GM13977 (cell line): ENCODE results near the gene COL5A1.
"Not testable (repeated sequence)": the region's sequence is repeated elsewhere in the genome, so short reads cannot be mapped to it uniquely, and the experiment has no call there.

ENCODE experiments used
- DNase-seq: peaks from one replicate; pipeline ENCODE4 v3.0.0; 2012; ENCODE audit warnings: low spot score
- in situ Hi-C: fragments of 300-500 bp; cut with MboI; formaldehyde crosslinking; loops from one replicate; pipeline ENCODE4 v1.12.0; 2022; ENCODE audit warnings: low sequenced_read_pairs, low pct_unique_long_range_greater_than_20kb, mixed read lengths, inconsistent platforms; ENCODE audit not compliant: unreplicated experiment
- TF ChIP-seq, protein P1 (sequence below): IDR thresholded peaks from 2 replicates; pipeline ENCODE4 v1.5.1; 2012; ENCODE audit warnings: mild to moderate bottlenecking, control low read depth; ENCODE audit not compliant: insufficient read depth; ENCODE audit errors: extremely low read depth, missing control alignments

Gene COL5A1

DNA sequence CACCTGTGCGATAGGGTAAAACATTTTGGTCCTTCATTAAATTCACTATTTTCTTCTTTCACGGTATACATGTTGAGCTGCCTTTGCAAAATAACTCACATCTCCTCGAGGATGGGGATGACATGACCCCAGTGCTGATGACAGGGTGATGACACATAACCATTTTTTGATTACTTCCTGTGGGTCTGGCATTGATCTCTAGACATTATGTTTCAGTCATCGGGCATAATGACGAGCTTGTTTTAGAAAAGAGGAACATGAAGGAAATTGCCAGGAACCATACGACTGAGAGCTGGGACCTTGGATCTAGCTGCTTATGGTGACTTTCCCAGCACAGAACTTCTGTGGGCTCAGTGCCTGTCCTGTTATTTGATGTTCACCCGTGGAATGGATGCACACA is 25.2 kb downstream of the COL5A1 start:
- no peak for DNase-seq
- in situ Hi-C loops: no loop called here

DNA sequence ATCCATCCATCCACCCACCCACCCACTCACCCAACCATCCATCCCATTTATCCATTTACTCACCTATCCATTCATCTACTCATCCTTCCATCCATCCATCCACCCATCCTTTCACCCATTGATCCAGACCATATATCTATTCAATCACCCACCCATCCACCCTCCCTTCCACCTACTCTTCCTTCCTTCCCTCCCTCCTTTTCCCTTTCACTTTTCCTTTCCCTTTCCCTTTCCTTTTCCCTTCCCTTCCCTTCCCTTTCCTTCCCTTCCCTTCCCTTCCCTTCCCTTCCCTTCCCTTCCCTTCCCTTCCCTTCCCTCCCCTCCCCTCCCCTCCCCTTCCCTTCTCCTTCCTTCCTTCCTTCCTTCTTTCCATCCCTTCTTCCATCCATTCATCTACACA is 27.4 kb downstream of the COL5A1 start:
- in situ Hi-C loops, DNase-seq: not testable (repeated sequence)

More for the DNA sequence above, 25.2 kb downstream of the COL5A1 start:
- TF ChIP-seq, protein P1, sequence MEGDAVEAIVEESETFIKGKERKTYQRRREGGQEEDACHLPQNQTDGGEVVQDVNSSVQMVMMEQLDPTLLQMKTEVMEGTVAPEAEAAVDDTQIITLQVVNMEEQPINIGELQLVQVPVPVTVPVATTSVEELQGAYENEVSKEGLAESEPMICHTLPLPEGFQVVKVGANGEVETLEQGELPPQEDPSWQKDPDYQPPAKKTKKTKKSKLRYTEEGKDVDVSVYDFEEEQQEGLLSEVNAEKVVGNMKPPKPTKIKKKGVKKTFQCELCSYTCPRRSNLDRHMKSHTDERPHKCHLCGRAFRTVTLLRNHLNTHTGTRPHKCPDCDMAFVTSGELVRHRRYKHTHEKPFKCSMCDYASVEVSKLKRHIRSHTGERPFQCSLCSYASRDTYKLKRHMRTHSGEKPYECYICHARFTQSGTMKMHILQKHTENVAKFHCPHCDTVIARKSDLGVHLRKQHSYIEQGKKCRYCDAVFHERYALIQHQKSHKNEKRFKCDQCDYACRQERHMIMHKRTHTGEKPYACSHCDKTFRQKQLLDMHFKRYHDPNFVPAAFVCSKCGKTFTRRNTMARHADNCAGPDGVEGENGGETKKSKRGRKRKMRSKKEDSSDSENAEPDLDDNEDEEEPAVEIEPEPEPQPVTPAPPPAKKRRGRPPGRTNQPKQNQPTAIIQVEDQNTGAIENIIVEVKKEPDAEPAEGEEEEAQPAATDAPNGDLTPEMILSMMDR: no peak

DNA sequence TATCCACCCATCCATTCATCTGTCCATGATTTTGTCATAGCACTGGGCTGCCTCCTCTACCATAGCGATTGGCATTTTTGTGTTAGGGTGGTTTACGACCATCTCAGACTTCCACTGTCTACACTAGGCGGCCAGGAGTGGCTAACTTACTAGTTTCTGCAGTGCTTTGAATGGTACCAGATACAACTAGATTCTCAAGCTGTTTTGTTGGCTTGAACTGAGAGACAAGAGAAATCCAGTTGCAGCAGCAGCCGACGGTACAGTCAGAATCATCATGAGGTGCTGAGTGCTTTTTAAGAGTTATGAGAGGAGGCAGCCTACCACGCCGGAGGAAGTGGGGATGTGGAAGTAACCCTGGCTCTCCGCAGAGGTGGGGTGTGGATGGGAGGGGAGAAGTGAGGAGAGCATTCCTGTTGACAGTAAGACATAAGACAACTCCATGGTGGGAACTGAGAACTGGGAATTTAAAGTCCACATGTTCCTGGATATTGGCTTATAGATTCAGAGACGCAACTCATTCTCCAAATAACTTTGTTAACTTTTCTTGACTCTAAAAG is 27.9 kb downstream of the COL5A1 start:
- in situ Hi-C loops: no loop called here
- DNase-seq: no peak
- TF ChIP-seq, protein P1: no peak

DNA sequence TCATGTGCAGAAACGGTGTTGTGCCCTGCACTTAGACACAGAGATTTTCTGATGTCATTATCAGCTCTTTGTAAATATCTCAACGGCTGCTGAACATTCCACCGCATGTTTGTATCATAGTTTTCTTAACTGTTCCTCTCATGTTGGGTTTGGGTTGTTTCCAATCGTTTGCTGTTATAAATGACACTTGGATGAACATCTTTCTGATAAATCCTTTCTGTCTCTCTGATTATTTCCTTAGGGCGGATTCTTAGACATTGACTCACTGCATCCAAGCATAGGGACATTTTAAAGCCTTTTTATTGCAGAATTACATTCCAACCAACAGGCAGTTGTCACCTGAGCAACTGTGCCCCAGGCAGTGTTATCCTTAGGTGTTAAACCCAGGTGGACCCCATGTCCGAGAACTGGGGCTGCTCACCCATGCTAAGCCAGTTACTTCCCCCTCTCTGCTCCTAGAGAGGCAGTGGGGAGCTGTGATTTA is 28.5 kb downstream of the COL5A1 start:
- TF ChIP-seq, protein P1: no peak
- DNase-seq: no peak

DNA sequence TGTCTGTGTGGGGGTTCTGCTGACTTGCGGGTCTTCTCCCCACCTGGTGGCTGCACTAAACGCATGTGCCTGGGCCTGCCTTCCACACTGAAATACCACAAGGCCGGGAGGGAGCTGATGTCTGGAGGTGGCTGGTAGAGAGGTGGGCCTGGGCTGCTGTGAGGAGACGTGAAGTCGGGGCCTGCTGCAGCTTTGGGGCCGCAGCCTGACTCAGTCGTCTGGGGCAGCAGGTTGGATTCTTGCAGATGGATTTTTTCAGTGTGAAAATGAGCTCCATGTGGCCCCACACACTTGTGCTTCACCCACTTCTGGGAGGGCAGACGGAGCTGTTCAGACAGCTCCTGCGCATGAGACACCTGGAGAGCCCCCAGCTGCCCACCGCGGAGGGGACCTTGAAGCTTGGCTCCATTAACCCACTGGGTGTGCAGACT is 29.3 kb downstream of the COL5A1 start:
- TF ChIP-seq, protein P1: no peak
- no peak for DNase-seq
- in situ Hi-C loops: no loop called here

More for the DNA sequence above, 28.5 kb downstream of the COL5A1 start:
- in situ Hi-C loops: no loop called here

DNA sequence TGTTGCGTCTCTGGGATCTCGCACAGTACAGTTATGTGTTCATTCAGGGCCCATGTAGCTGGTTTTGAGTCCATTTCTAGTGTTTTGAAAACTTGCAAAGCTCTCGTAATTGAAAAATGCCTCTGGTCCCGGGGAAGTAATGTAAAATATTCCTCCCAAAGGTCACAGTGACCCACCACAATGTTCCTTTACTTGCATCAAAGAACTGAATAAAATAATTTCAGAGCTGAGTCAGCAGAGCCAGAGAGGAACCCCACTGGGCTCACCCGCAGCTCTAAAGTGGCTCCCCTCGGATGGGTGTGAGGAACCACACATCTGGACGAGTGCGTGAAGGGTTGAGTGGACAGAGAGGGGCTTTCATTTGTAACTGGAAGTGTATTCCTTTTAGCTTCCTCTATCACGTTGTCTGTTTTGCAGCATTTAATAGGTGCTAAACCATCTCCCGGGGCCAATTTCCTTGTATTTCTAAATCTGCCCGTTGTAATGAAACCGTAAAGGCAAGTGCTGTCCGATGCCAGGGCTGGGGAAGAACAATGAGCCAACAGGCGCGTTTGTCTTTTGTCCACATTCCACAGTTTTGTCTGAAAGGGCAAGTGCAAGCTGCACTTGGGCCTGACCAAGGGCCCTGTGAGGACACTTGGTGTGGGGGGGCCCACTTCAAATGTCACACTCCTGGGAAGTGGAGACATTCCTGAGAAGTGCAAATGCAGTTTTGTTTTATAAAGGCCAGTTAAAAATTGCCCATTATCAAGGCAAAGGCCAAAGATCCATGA is 29.9 kb downstream of the COL5A1 start:
- DNase-seq: no peak
- TF ChIP-seq, protein P1: no peak
- in situ Hi-C loops: no loop called here

DNA sequence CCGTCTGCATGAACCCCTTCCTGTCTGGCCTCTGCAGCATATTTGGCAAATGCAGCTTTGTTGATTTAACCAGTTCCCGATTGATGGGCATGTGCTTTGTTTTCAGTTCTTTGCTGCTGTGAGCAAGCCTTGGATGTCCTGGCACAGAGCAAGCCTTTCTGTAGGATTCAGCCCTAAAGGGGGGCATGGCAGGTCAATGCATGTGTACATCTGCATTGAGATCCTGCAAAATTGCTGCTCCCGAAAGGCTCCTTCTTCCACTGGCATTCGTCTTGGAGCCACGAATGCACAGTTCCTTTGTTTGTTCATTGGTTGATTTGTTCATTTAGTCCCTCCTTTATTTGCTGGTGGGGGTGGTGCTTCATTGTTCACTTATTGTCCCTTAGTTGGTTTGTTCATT is 34.8 kb downstream of the COL5A1 start:
- in situ Hi-C loops: loop anchor here (25.0 kb wide), 1 partner anchor 736 kb away; no protein-coding TSS in a partner anchor
- no peak for DNase-seq
- TF ChIP-seq, protein P1: no peak
